ENCODE measurements around the gene CALCOCO1.
"Not testable (repeated sequence)": the region's sequence is repeated elsewhere in the genome, so short reads cannot be mapped to it uniquely, and the experiment has no call there.

Gene CALCOCO1

DNA sequence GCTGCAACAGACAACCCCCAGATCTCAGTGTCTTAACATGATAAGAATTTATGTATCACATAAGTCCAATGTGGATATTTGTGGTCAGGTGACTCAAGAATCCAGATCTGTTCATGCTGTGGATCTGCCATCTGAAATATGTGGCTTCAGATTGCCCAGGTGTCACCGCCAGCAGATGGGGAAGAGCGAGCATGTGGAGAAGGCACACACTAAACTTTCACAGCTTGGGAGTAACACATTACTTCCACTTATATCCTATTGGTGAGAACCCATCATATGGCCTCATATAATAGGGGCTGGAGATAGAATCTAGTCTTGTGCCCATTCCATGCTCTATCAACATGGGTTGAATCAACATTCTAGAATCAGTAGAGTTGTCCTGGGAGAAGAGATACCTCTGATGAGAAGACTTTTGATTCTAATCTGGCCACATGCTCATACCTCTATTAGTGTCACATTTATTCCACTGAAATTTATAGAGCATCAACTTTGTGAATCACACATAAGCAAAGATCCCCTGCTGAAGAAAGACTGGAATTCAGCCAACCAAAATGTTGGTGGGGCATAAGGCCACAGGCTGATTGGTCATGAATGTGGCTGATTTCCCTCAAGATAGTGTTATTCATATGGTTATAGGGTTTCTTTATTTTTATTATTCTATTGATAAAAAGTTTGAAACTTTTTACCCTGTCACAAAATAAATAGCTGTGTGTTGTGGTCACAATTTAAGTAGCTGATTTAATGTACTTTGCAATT is 6.0 kb upstream of the CALCOCO1 start:
- DNase-seq, result no peak

- no peak for DNase-seq
These were observed 2.4 kb upstream of the CALCOCO1 start for GRCh38 chr12:53729644-53730043.

GRCh38 chr12:53728206-53728605 is 954 bp upstream of the CALCOCO1 start:
- no peak for DNase-seq

GRCh38 chr12:53726946-53727309 is 324 bp downstream of the CALCOCO1 start:
- no peak for DNase-seq

GRCh38 chr12:53726341-53726740 is 911 bp downstream of the CALCOCO1 start:
- DNase-seq, result no peak

DNA sequence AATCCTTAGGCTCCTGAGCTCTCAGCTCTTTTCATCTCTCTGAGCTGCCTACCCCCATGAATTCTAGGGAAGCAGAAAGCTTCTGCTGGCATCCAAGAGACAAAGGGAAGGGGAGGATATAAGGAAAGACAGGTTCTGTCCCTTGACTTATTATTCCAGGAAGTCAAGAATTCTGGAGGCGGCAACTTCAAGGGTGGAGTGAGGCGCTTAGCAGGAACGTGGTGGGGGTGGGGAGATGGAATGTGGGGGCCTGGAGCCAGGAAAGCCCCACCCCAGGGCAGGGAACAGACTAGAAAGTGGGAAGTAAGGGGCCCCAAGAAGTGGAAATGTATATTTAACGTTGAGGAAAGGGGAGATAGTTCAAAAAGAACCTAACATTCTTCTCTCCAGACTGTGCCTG is 1.4 kb downstream of the CALCOCO1 start:
- DNase-seq, result no peak

- DNase-seq, result no peak
These were observed 4.7 kb downstream of the CALCOCO1 start for GRCh38 chr12:53722450-53723041.

- DNase-seq, result no peak
These were observed 6.3 kb downstream of the CALCOCO1 start for GRCh38 chr12:53720946-53721345.

- no peak for DNase-seq
These were observed 7.6 kb downstream of the CALCOCO1 start for GRCh38 chr12:53719649-53720048.

- not testable (repeated sequence) for DNase-seq
These were observed 8.7 kb downstream of the CALCOCO1 start for GRCh38 chr12:53718567-53718966.

GRCh38 chr12:53717319-53717718 is 9.9 kb downstream of the CALCOCO1 start:
- no peak for DNase-seq

- no peak for DNase-seq
These were observed 13.2 kb downstream of the CALCOCO1 start for GRCh38 chr12:53714004-53714403.

- no peak for DNase-seq
These were observed 13.7 kb downstream of the CALCOCO1 start for GRCh38 chr12:53713516-53713915.

- DNase-seq, result no peak
These were observed 15.1 kb downstream of the CALCOCO1 start for GRCh38 chr12:53712059-53712643.

- DNase-seq, result no peak
These were observed 17.2 kb downstream of the CALCOCO1 start for GRCh38 chr12:53710091-53710490.

- DNase-seq, result no peak
These were observed 17.6 kb downstream of the CALCOCO1 start for GRCh38 chr12:53709671-53710070.

DNA sequence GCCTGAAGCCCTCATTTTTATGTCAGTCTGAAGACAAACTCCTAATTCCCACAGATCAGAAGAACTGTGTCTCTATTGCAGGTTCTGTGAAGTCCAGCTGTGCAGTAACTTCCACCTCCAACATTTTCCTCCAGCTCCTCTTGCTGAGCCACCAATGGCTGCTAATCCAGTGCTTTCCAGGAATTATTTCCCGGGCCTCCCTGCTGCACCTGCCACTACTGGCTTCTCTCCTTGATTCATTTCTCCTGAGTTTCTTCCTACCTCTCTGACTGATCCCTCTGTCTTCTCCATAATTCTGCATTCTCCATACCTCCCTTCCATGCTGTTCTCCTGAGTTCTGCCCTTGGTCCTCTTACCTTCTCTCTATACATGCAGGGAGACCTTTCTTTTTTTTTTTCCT is 21.2 kb downstream of the CALCOCO1 start:
- no peak for DNase-seq

DNA sequence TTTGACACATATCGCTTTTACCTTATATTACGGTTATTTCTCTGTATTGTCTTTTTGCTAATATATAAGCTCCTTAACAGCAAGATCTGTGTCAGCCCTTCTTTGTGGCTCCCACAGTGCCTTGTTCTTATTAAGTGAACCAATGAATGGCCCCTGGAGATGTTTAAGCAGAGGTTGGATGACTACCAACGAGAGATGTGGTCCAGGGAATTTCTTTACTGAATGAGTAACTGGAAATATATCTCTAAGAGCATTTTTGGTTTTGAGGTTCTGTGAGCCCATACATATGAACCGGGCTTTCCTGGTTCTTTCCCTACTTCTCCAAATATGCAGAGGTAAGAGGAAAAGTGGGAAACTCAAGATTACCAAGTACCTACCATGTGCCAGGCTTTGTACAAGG is 23.5 kb downstream of the CALCOCO1 start:
- DNase-seq, result no peak

DNA sequence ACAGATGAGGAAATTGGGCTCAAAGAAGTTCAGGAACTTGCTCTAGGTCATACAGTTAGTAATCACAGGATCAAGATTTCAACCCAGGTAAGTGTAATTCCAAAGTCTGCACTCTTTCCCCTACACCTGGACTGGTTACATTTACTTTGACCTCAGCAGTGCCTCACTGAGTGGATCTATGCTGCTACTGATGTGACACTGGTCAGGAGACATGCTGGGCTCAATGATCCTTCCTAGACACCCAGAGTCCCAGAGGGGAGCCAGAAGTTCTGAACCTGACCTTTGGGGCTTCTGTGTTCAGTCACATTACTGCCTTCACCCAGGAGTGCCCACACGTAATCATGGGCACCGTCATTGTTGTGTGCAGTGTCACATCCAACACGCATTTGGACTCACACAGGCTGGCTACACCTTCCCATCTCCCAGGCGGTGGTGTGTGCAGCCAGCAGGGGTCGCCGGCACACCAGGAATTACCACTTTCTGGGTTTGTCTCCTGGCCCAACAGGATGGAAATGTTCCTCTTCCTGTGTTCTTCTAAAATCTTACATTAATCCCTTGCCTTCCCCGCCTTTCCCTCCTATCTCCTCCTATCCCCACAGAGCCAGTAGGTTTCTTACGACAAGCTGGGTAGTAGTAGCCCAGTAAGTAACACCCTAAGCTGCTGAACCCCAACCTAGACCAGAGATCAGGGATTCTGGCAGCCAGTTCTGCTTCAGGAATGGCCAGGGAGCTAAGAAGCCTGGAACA is 25.6 kb downstream of the CALCOCO1 start:
- peak; percentile 49 to 69 for DNase-seq

DNA sequence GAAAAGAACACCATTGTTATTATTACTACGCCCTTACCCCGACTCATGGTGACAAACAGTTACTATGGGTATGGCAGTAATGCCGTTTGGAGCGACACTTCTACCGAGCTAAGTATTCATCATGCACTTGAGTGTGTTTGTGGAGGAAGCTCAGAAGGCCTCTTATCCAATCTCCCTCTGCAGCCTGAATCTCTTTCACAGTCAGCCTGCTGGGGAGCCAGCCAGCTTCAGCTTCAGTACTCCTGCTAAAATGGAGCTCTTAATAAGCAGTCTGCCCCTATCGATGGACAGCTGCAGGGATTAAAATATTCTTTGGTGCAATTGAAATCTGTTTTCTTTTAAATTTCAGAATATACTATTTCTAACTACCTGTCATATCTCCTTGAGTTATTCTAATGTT is 26.7 kb downstream of the CALCOCO1 start:
- DNase-seq, result peak; percentile 38 to 77

- no peak for DNase-seq
These were observed 27.6 kb downstream of the CALCOCO1 start for GRCh38 chr12:53699678-53700025.

DNA sequence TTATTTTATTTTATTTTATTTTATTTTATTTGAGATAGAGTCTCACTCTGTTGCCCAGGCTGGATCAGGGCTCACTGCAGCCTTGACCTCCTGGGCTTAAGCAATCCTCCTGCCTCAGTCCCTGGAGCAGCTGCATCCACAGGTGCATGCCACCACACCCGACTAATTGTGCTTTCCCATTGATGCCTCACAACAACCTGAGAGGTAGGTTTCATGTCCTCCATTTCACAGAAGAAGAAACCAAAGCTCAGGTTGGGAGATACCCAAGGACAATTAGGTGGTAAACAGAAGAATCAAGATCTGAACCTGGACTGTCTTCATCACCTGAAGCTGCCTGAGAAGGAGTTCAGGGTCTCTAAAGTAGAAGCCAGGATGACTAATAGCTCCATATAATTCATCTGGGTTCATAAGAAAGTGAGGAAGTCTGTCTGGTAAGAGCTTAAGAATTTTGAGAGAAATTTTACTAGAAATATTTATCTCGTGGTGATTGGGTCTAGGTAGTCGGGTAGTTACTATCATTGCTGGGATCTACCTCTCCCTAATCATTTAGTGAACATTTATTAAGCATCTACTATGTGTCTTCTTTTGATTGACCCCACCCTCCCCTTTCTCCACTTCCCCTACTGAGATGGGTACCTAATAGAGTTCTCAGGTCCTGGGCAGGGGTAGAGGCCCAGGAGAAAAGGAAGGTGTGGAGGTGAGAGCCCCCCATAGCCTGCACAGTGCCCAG is 28.1 kb downstream of the CALCOCO1 start:
- DNase-seq, result no peak

DNA sequence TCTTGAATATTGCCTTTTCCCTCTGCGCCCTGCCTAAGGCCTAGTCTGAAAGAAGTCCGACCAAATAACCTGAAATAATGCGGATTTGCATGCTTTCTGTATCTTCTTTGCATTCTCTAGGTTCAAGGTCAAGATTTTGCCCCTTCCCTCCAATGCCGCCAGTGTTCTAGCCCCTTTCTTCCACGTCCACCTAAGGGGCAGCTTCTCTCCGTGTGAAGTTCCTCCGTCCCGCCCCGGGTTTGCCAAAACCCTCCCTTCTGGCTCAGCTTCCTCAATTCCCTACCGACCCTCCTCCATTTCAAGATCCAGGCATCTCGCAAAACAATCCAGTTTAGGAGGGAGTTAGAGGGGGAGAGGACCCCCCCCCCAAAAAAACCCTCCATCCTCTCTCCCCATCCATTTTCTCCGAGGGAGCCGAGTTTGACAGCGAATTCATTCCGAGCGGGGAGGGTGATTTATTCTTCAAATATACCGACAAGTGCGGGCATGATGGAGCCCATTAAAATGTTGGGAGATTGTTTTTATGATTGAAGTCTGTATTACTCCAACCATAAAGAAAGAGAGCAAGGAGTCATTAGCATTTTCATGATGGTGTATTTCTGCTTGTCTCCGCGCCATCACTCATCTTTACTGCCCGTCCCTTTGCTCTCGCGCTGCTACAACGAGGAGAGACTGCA is 30.5 kb downstream of the CALCOCO1 start:
- no peak for DNase-seq

Measured in NCI-H524 (cell line).